Testis (tissue), 3 donors: ENCODE results near the gene SNRPB. TPM values are rescaled to one million over a fixed set of nuclear protein-coding genes. Genes with fewer than 3 reads are reported as not detected.

Experiments
- DNase-seq: peaks from one replicate; pipeline ENCODE4 v3.0.0-alpha.2; 2019
- H3K27ac ChIP-seq, 2 donors: fragments of 200-600 bp; sonication (generic); one replicate each; pipeline ENCODE4 v1.5.1; 2019
- H3K27me3 ChIP-seq: fragments of 200-600 bp; sonication (generic); one replicate; pipeline ENCODE4 v1.5.1; 2019
- H3K36me3 ChIP-seq: fragments of 200-600 bp; sonication (generic); one replicate; pipeline ENCODE4 v1.5.1; 2017; ENCODE audit warnings: low read depth; ENCODE audit errors: missing control alignments
- H3K4me1 ChIP-seq: fragments of 200-600 bp; sonication (generic); one replicate; pipeline ENCODE4 v1.5.1; 2019
- H3K4me3 ChIP-seq, 2 donors: fragments of 200-600 bp; sonication (generic); one replicate each; pipeline ENCODE4 v1.5.1; 2017 to 2019
- H3K9me3 ChIP-seq: fragments of 200-600 bp; sonication (generic); one replicate; pipeline ENCODE4 v1.5.1; 2017
- CTCF ChIP-seq, 3 experiments: fragments of 450-650 bp in 2 of 3; fragments of 200-600 bp in 1 of 3; sonication (generic) in 1 of 3; IDR thresholded peaks; one replicate each; pipeline ENCODE4 v1.5.1; 2016 to 2019; ENCODE audit warnings: antibody characterized with exemption in 3 of 3, mild to moderate bottlenecking in 2 of 3, moderate library complexity in 1 of 3
- POLR2A ChIP-seq: fragments of 450-650 bp; IDR thresholded peaks from one replicate; pipeline ENCODE4 v1.6.1; 2017; ENCODE audit warnings: antibody characterized with exemption, mild to moderate bottlenecking, moderate library complexity
- WGBS, 2 donors: methylation state at CpG; one replicate each; pipeline ENCODE4 v1.1.5; 2018; 5-methylcytosine and 5-hydroxymethylcytosine counted together
- intact Hi-C: fragments of 100-400 bp; cut with DNase I; formaldehyde crosslinking; loops from one replicate; pipeline ENCODE4 v1.15.1; 2023; ENCODE audit warnings: low total_unique reads
- polyA plus RNA-seq: library from polyadenylated mRNA; stranded (reverse); fragments of 350-450 nt; fragmentation: Illumina TruSeq; extraction: RNeasy Lipid Tissue Mini Kit (QIAGEN cat#74804); gene quantifications from one replicate; pipeline ENCODE4 v1.2.3, GENCODE V29; 2014; ENCODE audit warnings: low read depth, low replicate concordance; ENCODE audit not compliant: insufficient read depth
- total RNA-seq, 2 donors: library from RNA; depleted of rRNA; stranded (reverse); fragments of >200 nt; gene quantifications; one replicate each; pipeline ENCODE4 v1.2.3, GENCODE V29; 2016

The SNRPB gene
- total and polyA plus RNA-seq, 3 donors from 2014 or later = 140 to 207 (median 171) TPM

- no peak for DNase-seq
- no peaks in the 10 kb centered on the region for H3K36me3 ChIP-seq
- H3K9me3 ChIP-seq = no peaks in the 10 kb centered on the region
- 93 to 96% methylated on average over 7 to 9 of the region's 9 CpGs for WGBS, 2 donors
- no peaks in the 10 kb centered on the region for H3K4me1 ChIP-seq
- TF ChIP-seq CTCF (IDR thresholded peaks at IDR 0.05) = no peak
- no peak for TF ChIP-seq POLR2A
- H3K27me3 ChIP-seq = no peaks in the 10 kb centered on the region
- H3K4me3 ChIP-seq = no peak overlapping the region
- intact Hi-C loops = no loop called here
- H3K27ac ChIP-seq = no peak overlapping the region
These were observed 5.5 kb upstream of the SNRPB start for GRCh38 chr20:2475850-2476741.

- TF ChIP-seq CTCF (IDR thresholded peaks at IDR 0.05) (no peak), POLR2A (no peak)
- no peaks in the 10 kb centered on the region for H3K27me3 ChIP-seq
- 59 to 60% methylated on average over 4 of the region's 4 CpGs for WGBS, 2 donors
- no peak for DNase-seq
- intact Hi-C loops = no loop called here
- no peak overlapping the region for H3K27ac ChIP-seq
- no peaks in the 10 kb centered on the region for H3K9me3 ChIP-seq
- peaks cover 10% of the 10 kb centered on the region for H3K4me1 ChIP-seq
- H3K36me3 ChIP-seq = no peaks in the 10 kb centered on the region
- H3K4me3 ChIP-seq = no peak overlapping the region
These were observed 2.9 kb upstream of the SNRPB start for GRCh38 chr20:2473516-2473915.

- no peaks in the 10 kb centered on the region for H3K27me3 ChIP-seq
- H3K4me3 ChIP-seq = peak overlapping the region; percentile 69 to 94
- H3K4me1 ChIP-seq = peaks cover 13% of the 10 kb centered on the region
- 0% methylated on average over 19 of the region's 19 CpGs for WGBS, 2 donors
- no peaks in the 10 kb centered on the region for H3K36me3 ChIP-seq
- peak; percentile 63 for DNase-seq
- intact Hi-C loops = no loop called here
- no peak for TF ChIP-seq CTCF (IDR thresholded peaks at IDR 0.05)
- TF ChIP-seq POLR2A = no peak
- H3K27ac ChIP-seq = peak overlapping the region; percentile 90 to 93
- no peaks in the 10 kb centered on the region for H3K9me3 ChIP-seq
These were observed 582 bp downstream of the SNRPB start for GRCh38 chr20:2469991-2470422.

- Histone ChIP-seq H3K4me1 (peaks cover 13% of the 10 kb centered on the region), H3K36me3 (no peaks in the 10 kb centered on the region), H3K4me3 (no peak overlapping the region), H3K27me3 (no peaks in the 10 kb centered on the region), H3K27ac (no peak overlapping the region), H3K9me3 (no peaks in the 10 kb centered on the region)
- intact Hi-C loops = no loop called here
- no peak for TF ChIP-seq CTCF (IDR thresholded peaks at IDR 0.05)
- TF ChIP-seq POLR2A = no peak
- 72 to 74% methylated on average over 11 of the region's 11 CpGs for WGBS, 2 donors
- DNase-seq = no peak
These were observed 1.8 kb downstream of the SNRPB start for GRCh38 chr20:2468581-2469407.
